GM18505 (cell line): Measurements from ENCODE around the gene ZNF532.

Experiments
- ATAC-seq: cut with Tn5 transposase; IDR thresholded peaks from one replicate; pipeline ENCODE4 v1.9.1; 2021; ENCODE audit not compliant: unreplicated experiment
- POLR2A ChIP-seq: IDR thresholded peaks from 4 replicates; pipeline ENCODE4 v1.6.1; 2011; ENCODE audit warnings: borderline replicate concordance; ENCODE audit not compliant: insufficient read depth, insufficient read length; ENCODE audit errors: extremely low read depth

The ZNF532 gene

DNA sequence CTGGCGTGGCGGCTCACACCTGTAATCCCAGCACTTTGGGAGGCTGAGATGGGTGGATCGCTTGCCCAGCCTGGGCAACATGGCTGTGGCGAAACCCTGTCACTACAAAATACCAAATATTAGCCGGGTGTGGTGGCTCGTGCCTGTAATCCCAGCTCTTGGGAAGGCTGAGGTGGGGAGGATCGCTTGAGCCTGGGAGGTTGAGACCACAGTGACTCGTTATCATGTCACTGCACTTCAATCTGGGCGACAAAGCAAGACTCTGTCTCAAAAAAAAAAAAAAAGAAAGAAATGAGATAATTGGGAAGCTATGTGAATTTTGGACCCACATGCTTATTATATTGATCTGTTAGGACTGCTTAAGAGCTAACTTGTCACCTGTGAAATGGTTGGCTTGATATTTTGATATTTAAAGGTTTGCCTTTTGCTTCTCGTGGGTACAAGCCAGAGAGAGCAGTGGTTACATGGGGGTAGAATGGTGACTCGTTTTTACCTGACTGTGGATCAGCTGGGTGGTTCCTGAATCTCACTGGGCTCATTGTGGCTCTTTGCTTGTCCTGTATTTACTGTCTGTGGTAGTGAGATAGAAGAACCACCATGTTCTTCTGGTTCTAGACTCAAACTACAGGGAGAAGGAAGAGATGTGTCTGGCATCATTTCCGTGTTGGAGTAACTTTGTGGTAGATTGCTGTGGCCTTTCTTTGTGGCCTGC is 28.9 kb downstream of the ZNF532 start:
- ATAC-seq, result no peak
- no peak for TF ChIP-seq POLR2A

DNA sequence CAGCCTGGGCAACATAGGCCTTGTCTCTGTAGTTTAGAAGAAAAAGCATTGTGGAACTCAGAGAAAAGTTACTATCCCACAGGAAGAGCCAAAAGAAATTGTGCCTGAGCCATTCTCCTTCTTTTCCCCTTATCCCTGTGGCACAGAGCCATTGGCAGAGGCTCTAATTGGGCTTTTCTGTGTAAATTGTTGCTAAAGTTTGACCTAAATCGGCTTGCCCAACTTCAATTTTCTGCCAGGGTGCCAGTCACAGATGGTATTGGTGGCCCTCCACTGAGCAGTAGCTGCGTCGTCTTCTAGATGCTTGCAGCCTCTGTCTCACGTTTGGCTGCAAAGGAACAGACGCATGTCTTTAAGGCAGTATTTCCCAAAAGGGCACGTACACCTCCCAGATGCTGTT is 30.3 kb downstream of the ZNF532 start:
- no peak for ATAC-seq

DNA sequence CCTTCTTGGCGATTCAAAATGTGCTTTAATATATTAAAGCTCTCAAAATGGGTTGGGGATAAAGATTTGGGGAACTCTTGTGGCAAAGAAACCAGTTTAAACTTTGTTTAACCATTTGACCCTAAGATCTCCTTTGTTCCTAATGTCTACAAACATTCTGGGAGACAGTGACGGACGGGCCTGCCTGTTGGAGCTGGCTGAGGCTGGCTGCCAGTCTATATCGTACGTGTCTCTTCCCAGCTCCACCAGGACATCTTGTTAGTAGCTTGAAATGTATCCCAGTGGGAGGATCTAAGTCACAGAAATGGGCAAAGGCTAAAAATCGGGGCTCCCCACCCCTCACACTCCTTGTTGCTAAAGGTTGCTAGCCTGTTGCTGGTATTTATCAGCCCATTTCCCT is 30.7 kb downstream of the ZNF532 start:
- no peak for ATAC-seq
- no peak for TF ChIP-seq POLR2A

More for the DNA sequence above, 30.3 kb downstream of the ZNF532 start:
- no peak for TF ChIP-seq POLR2A

DNA sequence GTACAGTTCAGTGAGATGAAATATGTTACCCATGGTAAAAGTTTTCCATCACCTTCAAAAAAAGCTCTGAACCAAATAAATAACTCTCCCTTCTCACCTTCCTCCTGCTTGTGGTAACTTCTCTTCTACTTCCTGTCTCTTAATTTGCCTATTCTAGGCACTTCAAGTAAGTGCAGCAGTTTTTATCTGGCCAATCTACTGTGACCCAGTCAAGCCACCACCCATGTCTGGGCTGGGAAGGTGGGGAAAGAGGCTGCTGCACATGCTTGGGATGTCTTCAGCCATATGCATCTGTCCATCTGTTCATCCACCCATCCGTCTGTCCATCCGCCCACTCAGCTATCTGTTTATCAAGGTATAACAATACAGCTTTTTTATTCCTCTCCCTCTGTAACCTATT is 31.6 kb downstream of the ZNF532 start:
- TF ChIP-seq POLR2A, result no peak
- peak; percentile 69 for ATAC-seq

DNA sequence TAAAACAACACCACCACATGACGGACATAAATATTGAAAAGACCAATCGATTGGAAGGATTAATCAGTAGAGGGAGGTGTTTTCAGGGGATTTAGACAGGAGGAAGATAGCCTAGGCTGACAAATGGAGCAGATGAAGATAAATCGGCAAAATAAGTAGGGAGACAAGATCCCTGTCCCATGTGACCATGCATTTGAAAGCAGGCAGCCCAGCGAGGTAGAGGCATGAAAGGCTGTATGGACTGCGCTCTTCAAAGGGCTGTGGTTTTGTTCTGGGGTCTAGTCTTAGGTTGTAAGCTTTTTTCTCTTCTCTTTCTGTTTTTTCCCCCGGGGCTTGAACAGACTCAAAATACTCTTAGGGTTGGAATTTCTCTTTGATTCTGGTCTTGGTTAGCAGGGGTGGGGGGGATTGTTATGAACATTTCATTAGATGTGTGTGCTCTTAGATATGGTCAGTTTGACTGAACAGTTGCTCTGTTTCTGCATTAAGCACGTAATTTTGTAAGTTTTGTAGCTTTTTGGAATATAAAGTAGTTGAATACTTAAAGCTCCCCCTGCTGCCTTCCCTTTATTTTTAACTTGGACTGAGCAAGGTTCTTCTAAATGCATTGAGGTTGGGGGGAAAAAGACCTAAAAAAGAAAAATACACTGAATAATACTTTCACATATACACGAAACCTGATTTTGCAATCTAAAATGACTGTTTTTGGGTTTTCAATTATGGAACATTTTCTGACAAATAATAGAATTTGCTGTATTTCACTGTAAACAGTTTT is 32.2 kb downstream of the ZNF532 start:
- no peak for ATAC-seq
- TF ChIP-seq POLR2A, result no peak

DNA sequence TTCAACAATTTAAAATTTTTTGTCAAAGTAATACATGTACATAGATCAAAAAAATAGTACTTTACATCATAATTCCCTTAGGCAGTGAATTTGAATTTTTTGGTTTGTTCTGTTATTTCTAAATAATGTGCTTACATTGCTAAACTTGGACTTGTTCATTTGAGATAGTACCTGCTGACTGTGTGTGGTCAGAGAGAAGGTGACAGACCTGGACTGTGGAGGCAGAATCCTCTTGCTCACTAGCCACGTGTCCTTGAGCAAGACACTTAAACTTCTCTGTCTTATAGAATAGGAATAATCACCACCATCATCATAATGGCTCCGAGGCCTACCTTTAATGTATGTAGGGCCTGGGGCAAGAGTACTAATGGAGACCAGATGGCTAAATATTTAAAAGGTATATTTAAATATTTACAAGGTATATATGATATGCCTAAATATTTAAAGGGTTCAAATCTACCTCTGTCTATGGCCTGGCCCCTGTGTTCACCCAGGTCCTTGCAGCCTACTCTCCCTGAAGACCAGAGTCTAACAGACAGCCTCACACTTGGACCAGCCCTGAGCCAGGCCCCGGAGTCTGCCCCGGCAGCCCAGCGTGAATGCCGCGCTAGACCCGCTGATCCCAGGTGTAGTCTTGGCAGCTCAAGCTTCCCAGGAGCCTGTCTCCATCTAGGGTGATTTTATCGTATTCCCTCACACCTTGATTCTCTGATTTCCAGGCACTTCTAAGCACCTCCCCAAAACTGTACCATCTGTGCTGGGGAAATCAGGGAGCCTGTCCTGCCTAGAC is 33.5 kb downstream of the ZNF532 start:
- no peak for ATAC-seq
- no peak for TF ChIP-seq POLR2A

DNA sequence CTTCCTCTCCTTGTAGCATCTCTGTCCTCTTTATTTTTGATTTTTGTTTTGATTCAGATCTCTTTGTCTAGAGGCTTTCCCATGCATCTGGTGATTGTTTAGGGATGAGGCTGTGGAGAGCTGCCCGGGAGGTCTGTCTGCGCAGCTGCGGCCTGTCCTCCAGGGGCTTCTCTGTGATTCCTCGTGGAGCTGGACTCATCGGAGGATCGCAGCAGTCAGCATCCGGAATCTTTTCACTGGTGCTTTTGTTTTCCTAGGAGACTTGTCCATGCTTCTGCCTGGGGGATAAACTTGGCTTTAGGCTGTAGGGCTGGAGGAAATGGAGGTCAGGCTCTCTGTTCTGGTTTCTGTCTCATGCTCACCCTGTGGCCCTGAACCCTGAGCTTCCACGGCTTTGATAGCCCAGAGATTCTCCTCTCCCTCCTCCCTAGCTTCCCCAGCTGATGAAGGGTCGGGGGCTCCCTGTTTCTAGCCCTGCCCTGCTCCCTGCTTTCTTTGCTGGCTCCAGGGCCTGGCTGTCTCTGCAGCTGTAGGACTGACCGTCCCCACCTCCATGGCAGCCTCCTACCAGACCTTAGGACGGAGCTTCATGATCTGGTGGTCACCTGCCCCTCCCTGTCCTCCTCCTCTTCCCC is 35.5 kb downstream of the ZNF532 start:
- no peak for TF ChIP-seq POLR2A
- ATAC-seq, result no peak

DNA sequence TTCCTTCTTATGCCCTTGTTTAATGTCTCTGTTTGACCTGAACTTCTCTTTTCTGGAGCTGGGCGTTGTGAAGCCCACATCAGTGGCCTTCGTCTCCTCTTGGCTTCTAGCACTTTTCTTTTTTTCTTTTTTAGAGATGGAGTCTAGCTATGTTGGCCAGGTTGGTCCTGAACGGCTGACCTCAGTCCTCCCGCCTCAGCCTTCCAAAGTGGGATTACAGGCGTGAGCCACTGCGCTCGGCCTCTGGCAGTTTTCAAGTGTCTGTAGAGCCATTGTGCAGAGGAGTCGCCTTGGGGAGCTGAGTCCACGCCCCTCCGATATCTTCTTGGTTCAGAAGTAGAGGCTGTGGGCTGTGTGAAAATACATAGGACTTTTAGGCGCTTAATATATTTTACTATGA is 36.5 kb downstream of the ZNF532 start:
- ATAC-seq, result no peak
- no peak for TF ChIP-seq POLR2A

DNA sequence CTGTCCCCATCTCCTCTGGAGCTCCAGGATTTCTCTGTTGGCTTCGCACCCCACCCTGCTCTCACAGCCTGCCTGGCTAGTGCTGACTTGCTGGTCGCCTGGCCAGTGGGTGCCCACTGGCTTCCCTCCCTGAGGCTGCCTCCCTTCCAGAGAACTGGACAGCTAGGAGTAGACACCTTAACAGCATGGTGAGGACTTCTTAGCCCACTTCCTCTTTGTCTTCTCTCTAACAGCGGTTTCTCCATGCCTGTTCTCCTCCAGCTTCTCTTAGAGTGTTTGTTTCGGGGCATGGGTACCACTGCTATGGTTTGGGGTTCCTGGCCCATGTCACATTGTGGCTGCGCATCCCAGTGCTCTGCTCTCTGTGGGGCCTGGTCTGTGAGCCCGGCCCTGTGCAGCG is 37.1 kb downstream of the ZNF532 start:
- ATAC-seq, result no peak
- TF ChIP-seq POLR2A, result no peak

DNA sequence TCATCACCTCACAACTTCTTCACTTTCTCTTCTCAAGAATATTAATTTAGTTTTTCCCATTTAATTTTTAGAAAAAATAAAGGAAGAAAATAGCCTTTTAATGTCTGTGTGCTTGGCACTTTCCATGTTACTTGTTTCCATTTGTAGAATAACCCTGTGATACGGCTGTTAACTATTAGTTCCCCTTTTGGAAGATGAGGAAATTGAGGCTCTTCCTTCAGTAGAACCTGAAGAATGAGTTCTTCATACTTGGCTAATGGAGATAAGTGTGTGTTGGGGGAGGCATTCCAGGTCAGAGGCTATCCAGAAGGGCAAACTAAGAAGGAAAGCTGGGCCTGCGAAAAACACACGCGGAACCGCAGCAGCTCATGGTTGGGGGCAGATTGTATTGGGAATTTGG is 38.3 kb downstream of the ZNF532 start:
- TF ChIP-seq POLR2A, result no peak
- ATAC-seq, result no peak

DNA sequence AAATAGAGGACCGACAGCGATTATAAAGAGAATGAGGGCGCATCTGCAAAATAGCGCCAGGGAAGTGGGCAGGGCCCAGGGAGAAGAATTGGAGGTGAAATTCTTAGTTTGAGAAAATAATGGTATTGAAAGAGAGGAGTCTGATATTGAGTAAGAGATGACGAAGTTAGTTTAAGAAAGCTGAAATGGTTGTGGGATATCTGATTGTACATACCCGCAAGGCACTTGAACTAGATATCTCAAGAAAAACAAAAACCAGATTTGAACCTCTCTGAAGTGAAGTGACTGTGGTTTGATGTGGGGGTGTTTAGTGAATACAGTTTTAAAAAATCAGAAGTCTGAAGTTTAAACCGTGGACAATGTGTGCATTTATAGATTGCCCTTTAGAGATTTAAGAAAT is 38.9 kb downstream of the ZNF532 start:
- no peak for TF ChIP-seq POLR2A
- no peak for ATAC-seq

DNA sequence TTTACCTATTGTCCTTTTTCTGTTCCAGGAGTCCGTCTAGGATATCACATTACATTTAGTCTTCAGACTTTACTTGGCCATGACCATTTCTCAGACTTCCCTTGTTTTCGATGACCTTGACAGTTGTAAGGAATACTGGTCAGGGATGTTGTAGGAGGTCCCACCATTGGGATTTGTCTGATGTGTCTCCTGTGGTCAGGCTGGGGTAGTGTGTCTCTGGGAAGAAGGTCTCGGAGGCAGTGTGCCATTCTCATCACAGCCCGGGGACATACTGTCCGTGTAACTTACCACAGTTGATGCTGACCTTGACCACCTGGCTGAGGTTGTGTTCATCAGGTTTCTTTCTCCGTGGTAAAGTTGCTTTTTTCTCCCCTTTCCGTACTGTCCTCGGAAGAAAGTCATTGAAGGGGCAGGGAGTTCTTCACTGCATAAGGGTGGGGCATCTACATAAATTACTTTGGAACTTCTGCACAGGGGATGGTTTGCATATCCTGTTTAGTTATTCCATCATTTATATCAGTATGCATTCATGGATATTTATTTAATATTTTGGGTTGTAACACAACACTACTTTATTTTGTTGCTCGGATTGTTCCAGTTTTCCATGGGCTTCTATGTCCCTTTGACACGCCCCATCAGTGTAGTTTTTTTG is 41.2 kb downstream of the ZNF532 start:
- no peak for ATAC-seq
- TF ChIP-seq POLR2A, result no peak

DNA sequence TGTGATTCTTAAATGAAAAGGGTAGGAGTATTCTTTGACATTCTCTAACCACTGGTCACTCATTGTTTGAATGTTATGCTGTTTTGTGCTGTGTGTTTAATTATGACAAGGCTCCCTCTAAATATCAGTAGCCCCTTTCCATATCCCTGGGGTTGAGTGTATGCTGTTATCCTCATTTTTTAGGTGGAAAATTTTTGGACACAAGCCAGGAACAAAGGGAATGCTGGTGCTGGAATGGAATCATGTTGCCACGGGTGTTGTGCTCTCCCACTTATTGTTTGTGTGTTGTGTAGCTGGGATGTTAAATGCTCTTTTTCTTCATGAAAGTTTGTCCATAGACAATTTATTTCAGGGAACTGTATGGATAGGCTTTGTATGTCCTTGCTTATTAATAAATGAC is 43.3 kb downstream of the ZNF532 start:
- TF ChIP-seq POLR2A, result no peak
- ATAC-seq, result no peak
